Activated naive CD8-positive, alpha-beta T cell treated with anti-CD3 and anti-CD28 coated beads, Interleukin-2, amount 50 U/mL, for 24 hours (primary cell): ENCODE data around the gene IQGAP2.
A peak's percentile ranks its signal among the peaks of the same experiment; 100 is the strongest.

ENCODE experiments used
- ATAC-seq: fragments of 150-1000 bp; cut with Tn5 transposase; one replicate; pipeline ENCODE4 v1.10.0; 2021
- DNase-seq: peaks from one replicate; pipeline ENCODE4 v3.0.0; 2021
- H3K27ac Mint-ChIP-seq: one replicate; pipeline ENCODE4 v1.8.0; 2021; ENCODE audit warnings: mild to moderate bottlenecking, mixed read lengths
- H3K27me3 Mint-ChIP-seq: one replicate; pipeline ENCODE4 v1.8.0; 2021; ENCODE audit warnings: mixed read lengths
- H3K36me3 Mint-ChIP-seq: one replicate; pipeline ENCODE4 v1.8.0; 2021; ENCODE audit warnings: low read depth, mixed read lengths
- H3K4me1 Mint-ChIP-seq: one replicate; pipeline ENCODE4 v1.8.0; 2021; ENCODE audit warnings: mixed read lengths
- H3K4me3 Mint-ChIP-seq: one replicate; pipeline ENCODE4 v1.8.0; 2021; ENCODE audit warnings: mild to moderate bottlenecking, moderate library complexity, mixed read lengths
- H3K9me3 Mint-ChIP-seq: one replicate; pipeline ENCODE4 v1.8.0; 2021; ENCODE audit warnings: mixed read lengths

Gene IQGAP2

GRCh38 chr5:76376148-76376865 is 26.8 kb upstream of the IQGAP2 start:
- Mint-ChIP-seq H3K27ac (no peak overlapping the region), H3K4me3 (no peak overlapping the region), H3K36me3 (no peaks in the 10 kb centered on the region), H3K4me1 (peaks cover 15% of the 10 kb centered on the region), H3K9me3 (no peaks in the 10 kb centered on the region), H3K27me3 (no peaks in the 10 kb centered on the region)
- peak; percentile 57 for ATAC-seq
- DNase-seq = no peak

DNA sequence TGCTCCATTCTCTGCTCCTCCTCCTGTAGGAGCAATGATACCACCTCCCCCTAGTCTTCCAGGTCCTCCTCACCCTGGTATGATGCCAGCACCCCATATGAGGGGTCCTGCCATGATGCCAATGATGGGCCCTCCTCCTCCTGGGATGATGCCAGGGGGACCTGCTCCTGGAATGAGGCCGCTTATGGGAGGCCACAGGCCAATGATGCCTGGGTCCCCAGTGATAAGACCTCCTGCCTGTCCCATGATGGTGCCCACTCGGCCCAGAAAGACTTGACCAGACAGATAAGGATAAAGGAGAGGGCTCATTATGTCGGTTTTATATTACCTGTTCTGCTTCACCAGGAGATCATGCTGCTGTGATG is 26.2 kb upstream of the IQGAP2 start:
- H3K9me3 Mint-ChIP-seq = no peaks in the 10 kb centered on the region
- DNase-seq (no peak), ATAC-seq (no peak)
- H3K36me3 Mint-ChIP-seq = no peaks in the 10 kb centered on the region
- H3K4me3 Mint-ChIP-seq = no peak overlapping the region
- no peaks in the 10 kb centered on the region for H3K27me3 Mint-ChIP-seq
- H3K27ac Mint-ChIP-seq = no peak overlapping the region
- H3K4me1 Mint-ChIP-seq = peaks cover 15% of the 10 kb centered on the region

DNA sequence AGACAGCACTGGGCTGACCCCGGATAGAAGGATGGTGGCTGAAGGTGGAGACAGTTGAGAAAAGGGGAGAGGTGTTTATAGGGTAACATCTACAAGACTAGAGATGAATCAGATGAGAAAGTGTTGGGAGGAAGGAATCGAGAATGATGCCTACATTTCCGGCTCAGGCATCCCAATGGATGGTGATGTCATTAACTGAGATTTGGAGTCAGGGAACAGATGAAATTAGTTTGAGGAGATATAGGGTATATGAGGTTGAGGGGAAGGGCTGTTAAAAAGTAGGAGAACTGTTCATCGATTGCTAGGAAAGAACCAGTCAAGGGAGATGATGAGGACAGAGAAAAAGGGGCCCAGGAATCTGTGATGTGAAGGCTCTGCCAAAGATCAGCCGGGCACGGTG is 24.7 kb upstream of the IQGAP2 start:
- ATAC-seq (no peak), DNase-seq (no peak)
- Mint-ChIP-seq H3K9me3 (no peaks in the 10 kb centered on the region), H3K36me3 (no peaks in the 10 kb centered on the region), H3K4me1 (peaks cover 18% of the 10 kb centered on the region), H3K4me3 (no peak overlapping the region), H3K27me3 (no peaks in the 10 kb centered on the region), H3K27ac (no peak overlapping the region)

- Mint-ChIP-seq H3K27me3 (no peaks in the 10 kb centered on the region), H3K4me1 (peaks cover 25% of the 10 kb centered on the region), H3K9me3 (no peaks in the 10 kb centered on the region), H3K4me3 (no peak overlapping the region), H3K27ac (no peak overlapping the region), H3K36me3 (no peaks in the 10 kb centered on the region)
- ATAC-seq (no peak), DNase-seq (no peak)
Measured at GRCh38 chr5:76379316-76379715, 23.8 kb upstream of the IQGAP2 start.

DNA sequence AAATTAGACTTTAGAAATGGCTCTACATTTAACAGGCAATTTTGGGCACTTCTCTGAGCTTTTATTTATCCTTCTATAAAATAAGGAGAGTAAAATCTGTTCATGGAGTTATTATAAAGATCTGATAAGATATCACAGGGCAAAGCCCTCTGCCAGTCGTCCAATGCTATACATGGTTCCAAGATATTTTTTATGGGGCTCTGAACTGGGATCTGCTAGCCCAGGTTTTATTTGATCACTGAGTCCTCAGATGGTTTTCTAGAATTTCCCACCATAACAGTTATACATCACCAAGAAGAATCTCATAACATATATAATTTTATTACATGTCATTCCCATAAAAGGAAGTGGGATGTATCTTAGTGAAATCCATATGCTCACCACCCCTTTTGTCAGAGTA is 23.2 kb upstream of the IQGAP2 start:
- ATAC-seq (no peak), DNase-seq (no peak)
- Mint-ChIP-seq H3K27me3 (no peaks in the 10 kb centered on the region), H3K4me3 (no peak overlapping the region), H3K27ac (no peak overlapping the region), H3K9me3 (no peaks in the 10 kb centered on the region), H3K4me1 (peaks cover 30% of the 10 kb centered on the region), H3K36me3 (no peaks in the 10 kb centered on the region)

DNA sequence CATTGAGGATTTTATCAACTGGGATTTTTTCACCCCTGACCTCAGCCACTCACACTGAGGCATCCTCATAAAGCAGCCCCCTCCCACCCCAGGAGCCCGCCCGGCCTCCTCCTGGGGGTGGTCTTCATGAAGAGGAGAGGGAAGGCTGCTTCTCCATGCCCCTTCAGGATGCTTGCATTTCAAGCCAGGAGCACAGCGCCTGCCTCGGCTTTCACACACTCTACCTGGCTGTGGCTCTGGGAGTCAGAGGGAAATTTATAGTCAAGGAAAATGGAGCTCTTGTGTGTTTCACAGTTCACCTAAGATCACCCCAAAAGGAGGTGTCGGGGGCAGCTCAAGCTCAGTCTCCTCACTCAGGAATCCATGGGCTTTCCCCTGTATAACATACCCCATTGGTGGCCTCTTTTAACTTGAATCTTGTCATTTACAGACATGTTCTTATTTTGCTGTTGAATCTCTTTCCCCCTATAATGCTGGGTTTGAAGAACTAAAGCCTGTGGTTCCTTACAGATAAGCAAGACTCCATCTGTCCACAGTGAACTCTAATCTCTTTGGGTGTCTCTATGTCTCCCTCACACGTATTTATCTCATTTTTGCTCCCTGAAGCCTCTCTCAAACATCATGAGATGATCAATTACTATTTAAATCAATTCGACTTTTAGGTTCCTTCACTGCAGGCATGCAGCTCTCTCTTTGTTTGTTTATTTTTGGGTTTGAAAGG is 22.6 kb upstream of the IQGAP2 start:
- H3K27ac Mint-ChIP-seq = no peak overlapping the region
- DNase-seq (no peak), ATAC-seq (no peak)
- H3K27me3 Mint-ChIP-seq = no peaks in the 10 kb centered on the region
- no peaks in the 10 kb centered on the region for H3K9me3 Mint-ChIP-seq
- peaks cover 36% of the 10 kb centered on the region for H3K4me1 Mint-ChIP-seq
- H3K4me3 Mint-ChIP-seq = no peak overlapping the region
- no peaks in the 10 kb centered on the region for H3K36me3 Mint-ChIP-seq

GRCh38 chr5:76383126-76383832 is 19.8 kb upstream of the IQGAP2 start:
- DNase-seq = no peak
- H3K4me3 Mint-ChIP-seq = no peak overlapping the region
- H3K4me1 Mint-ChIP-seq = peaks cover 33% of the 10 kb centered on the region
- no peaks in the 10 kb centered on the region for H3K9me3 Mint-ChIP-seq
- H3K27me3 Mint-ChIP-seq = no peaks in the 10 kb centered on the region
- H3K36me3 Mint-ChIP-seq = no peaks in the 10 kb centered on the region
- no peak overlapping the region for H3K27ac Mint-ChIP-seq
- ATAC-seq = no peak

- no peaks in the 10 kb centered on the region for H3K9me3 Mint-ChIP-seq
- no peaks in the 10 kb centered on the region for H3K36me3 Mint-ChIP-seq
- H3K27me3 Mint-ChIP-seq = no peaks in the 10 kb centered on the region
- DNase-seq (no peak), ATAC-seq (peak; percentile 64)
- no peak overlapping the region for H3K27ac Mint-ChIP-seq
- peaks cover 30% of the 10 kb centered on the region for H3K4me1 Mint-ChIP-seq
- H3K4me3 Mint-ChIP-seq = no peak overlapping the region
Measured at GRCh38 chr5:76384189-76384588, 18.9 kb upstream of the IQGAP2 start.

- peak; percentile 67 for ATAC-seq
- Mint-ChIP-seq H3K27ac (no peak overlapping the region), H3K27me3 (no peaks in the 10 kb centered on the region), H3K4me3 (no peak overlapping the region), H3K4me1 (peaks cover 28% of the 10 kb centered on the region), H3K9me3 (no peaks in the 10 kb centered on the region), H3K36me3 (no peaks in the 10 kb centered on the region)
- no peak for DNase-seq
Measured at GRCh38 chr5:76384705-76385104, 18.4 kb upstream of the IQGAP2 start.

GRCh38 chr5:76385540-76385939 is 17.5 kb upstream of the IQGAP2 start:
- Mint-ChIP-seq H3K4me3 (no peak overlapping the region), H3K36me3 (no peaks in the 10 kb centered on the region), H3K4me1 (peaks cover 33% of the 10 kb centered on the region), H3K27me3 (no peaks in the 10 kb centered on the region), H3K27ac (no peak overlapping the region), H3K9me3 (no peaks in the 10 kb centered on the region)
- DNase-seq (no peak), ATAC-seq (no peak)

- no peak for ATAC-seq
- no peak for DNase-seq
- Mint-ChIP-seq H3K4me3 (no peak overlapping the region), H3K27ac (no peak overlapping the region), H3K9me3 (no peaks in the 10 kb centered on the region), H3K36me3 (no peaks in the 10 kb centered on the region), H3K27me3 (no peaks in the 10 kb centered on the region), H3K4me1 (peaks cover 42% of the 10 kb centered on the region)
Measured at GRCh38 chr5:76386360-76386759, 16.7 kb upstream of the IQGAP2 start.

GRCh38 chr5:76388236-76388635 is 14.8 kb upstream of the IQGAP2 start:
- no peak overlapping the region for H3K4me3 Mint-ChIP-seq
- DNase-seq (no peak), ATAC-seq (no peak)
- no peaks in the 10 kb centered on the region for H3K36me3 Mint-ChIP-seq
- H3K27me3 Mint-ChIP-seq = no peaks in the 10 kb centered on the region
- peaks cover 58% of the 10 kb centered on the region for H3K4me1 Mint-ChIP-seq
- no peak overlapping the region for H3K27ac Mint-ChIP-seq
- no peaks in the 10 kb centered on the region for H3K9me3 Mint-ChIP-seq

GRCh38 chr5:76388791-76389512 is 14.1 kb upstream of the IQGAP2 start:
- Mint-ChIP-seq H3K9me3 (no peaks in the 10 kb centered on the region), H3K27me3 (no peaks in the 10 kb centered on the region), H3K36me3 (no peaks in the 10 kb centered on the region), H3K27ac (no peak overlapping the region), H3K4me3 (no peak overlapping the region), H3K4me1 (peaks cover 59% of the 10 kb centered on the region)
- ATAC-seq (no peak), DNase-seq (no peak)

GRCh38 chr5:76389513-76390154 is 13.5 kb upstream of the IQGAP2 start:
- Mint-ChIP-seq H3K36me3 (no peaks in the 10 kb centered on the region), H3K9me3 (no peaks in the 10 kb centered on the region), H3K4me1 (peaks cover 59% of the 10 kb centered on the region), H3K27me3 (no peaks in the 10 kb centered on the region), H3K27ac (no peak overlapping the region), H3K4me3 (no peak overlapping the region)
- no peak for ATAC-seq
- no peak for DNase-seq
